IMR-90 (cell line): ENCODE measurements around the gene PAMR1. TPM values are rescaled to one million over a fixed set of nuclear protein-coding genes. Genes with fewer than 3 reads are reported as not detected.
A peak's percentile ranks its signal among the peaks of the same experiment; 100 is the strongest.

Experiments
- ATAC-seq: fragments of 200-7000 bp; cut with Tn5 transposase; 2 replicates; pipeline ENCODE4 v1.9.1; 2020; ENCODE audit warnings: low read depth, mild to moderate bottlenecking, moderate library complexity
- BruUV-seq: library from RNA; stranded (reverse); fragments of 400-500 nt; replicated peaks from 2 replicates; lab custom pipeline; 2021; lab: Mats Ljungman, UMichigan
- CTCF ChIA-PET: fragments of 300-600 bp; formaldehyde crosslinking; extraction: SDS; loops from one replicate; lab custom pipeline; 2021; ENCODE audit warnings: antibody characterized with exemption; lab: Yijun Ruan, JAX
- POLR2A ChIA-PET: fragments of 300-600 bp; sonication (Branson Sonifier 250); formaldehyde crosslinking; loops from one replicate; lab custom pipeline; 2022; ENCODE audit warnings: antibody characterized with exemption; ENCODE audit not compliant: unreplicated experiment; lab: Charles Lee
- DNase-seq: peaks from one replicate; pipeline ENCODE4 v3.0.0; 2013
- H2AFZ ChIP-seq: replicated peaks from 2 replicates; pipeline ENCODE3; 2013; ENCODE audit warnings: low read length, mild to moderate bottlenecking; ENCODE audit not compliant: poor library complexity
- H2AK5ac ChIP-seq: 2 replicates; pipeline ENCODE4 v1.6.1; 2013; ENCODE audit warnings: low read depth, low read length, inconsistent platforms
- H2AK9ac ChIP-seq: replicated peaks from 2 replicates; pipeline ENCODE3; 2013; ENCODE audit warnings: mild to moderate bottlenecking, low read depth, low read length, moderate library complexity; ENCODE audit not compliant: poor library complexity
- H2BK120ac ChIP-seq: 2 replicates; pipeline ENCODE4 v1.6.1; 2013; ENCODE audit warnings: low read depth, low read length, inconsistent platforms
- H2BK15ac ChIP-seq: 3 replicates; pipeline ENCODE4 v1.6.1; 2013; ENCODE audit warnings: low read depth, low read length, inconsistent platforms
- H2BK20ac ChIP-seq: 2 replicates; pipeline ENCODE4 v1.6.1; 2013; ENCODE audit warnings: low read depth, mild to moderate bottlenecking, inconsistent platforms, low read length, moderate library complexity
- H2BK5ac ChIP-seq: 2 replicates; pipeline ENCODE4 v1.6.1; 2013; ENCODE audit warnings: mild to moderate bottlenecking, low read depth, low read length, inconsistent platforms; ENCODE audit not compliant: poor library complexity, severe bottlenecking
- H3K14ac ChIP-seq: replicated peaks from 2 replicates; pipeline ENCODE4 v1.6.1; 2013; ENCODE audit warnings: low read depth, low read length, inconsistent platforms
- H3K18ac ChIP-seq: 2 replicates; pipeline ENCODE4 v1.6.1; 2013; ENCODE audit warnings: low read depth, low read length, control low read depth
- H3K23ac ChIP-seq: 2 replicates; pipeline ENCODE4 v1.6.1; 2013; ENCODE audit warnings: low read depth, low read length, inconsistent platforms
- H3K27ac ChIP-seq: 2 replicates; pipeline ENCODE4 v1.5.1; 2013; ENCODE audit warnings: mild to moderate bottlenecking, control low read depth, low read length; ENCODE audit not compliant: insufficient read depth
- H3K27me3 ChIP-seq: 2 replicates; pipeline ENCODE4 v1.6.1; 2013; ENCODE audit warnings: low read length; ENCODE audit not compliant: control insufficient read depth, insufficient read depth
- H3K36me3 ChIP-seq: 2 replicates; pipeline ENCODE4 v1.6.1; 2013; ENCODE audit warnings: low read length, mixed read lengths; ENCODE audit not compliant: control insufficient read depth, insufficient read depth
- H3K4ac ChIP-seq: 2 replicates; pipeline ENCODE4 v1.6.1; 2013; ENCODE audit warnings: low read depth, low read length, inconsistent platforms
- H3K4me1 ChIP-seq: 2 replicates; pipeline ENCODE4 v1.6.1; 2013; ENCODE audit warnings: low read length, mixed read lengths; ENCODE audit not compliant: control insufficient read depth, insufficient read depth
- H3K4me2 ChIP-seq: 2 replicates; pipeline ENCODE4 v1.6.1; 2013; ENCODE audit warnings: low read depth, mild to moderate bottlenecking, control low read depth, low read length, moderate library complexity
- H3K4me3 ChIP-seq: 2 replicates; pipeline ENCODE4 v1.5.1; 2013; ENCODE audit warnings: low read depth, mild to moderate bottlenecking, control low read depth, low read length, moderate library complexity; ENCODE audit not compliant: insufficient read depth
- H3K56ac ChIP-seq: 2 replicates; pipeline ENCODE4 v1.6.1; 2013; ENCODE audit warnings: low read length, inconsistent platforms; ENCODE audit not compliant: insufficient read depth; ENCODE audit errors: extremely low read depth
- H3K79me1 ChIP-seq, 2 experiments: 2 replicates each; pipeline ENCODE4 v1.6.1; 2013; ENCODE audit warnings: low read length in 2 of 2, inconsistent platforms in 1 of 2, low read depth in 1 of 2
- H3K9ac ChIP-seq: 2 replicates; pipeline ENCODE4 v1.6.1; 2013; ENCODE audit warnings: low read depth, low read length, control low read depth
- H3K9me1 ChIP-seq: 2 replicates; pipeline ENCODE4 v1.6.1; 2013; ENCODE audit warnings: low read length, inconsistent platforms; ENCODE audit not compliant: insufficient read depth
- H3K9me3 ChIP-seq: 2 replicates; pipeline ENCODE4 v1.6.1; 2013; ENCODE audit warnings: low read length; ENCODE audit not compliant: control insufficient read depth, insufficient read depth
- H4K20me1 ChIP-seq: 2 replicates; pipeline ENCODE4 v1.6.1; 2013; ENCODE audit warnings: low read length, inconsistent platforms; ENCODE audit not compliant: insufficient read depth
- H4K5ac ChIP-seq: 2 replicates; pipeline ENCODE4 v1.6.1; 2013; ENCODE audit warnings: mild to moderate bottlenecking, low read depth, low read length, control low read depth
- H4K8ac ChIP-seq, 2 experiments: 2 replicates each; pipeline ENCODE4 v1.6.1; 2013; ENCODE audit warnings: low read depth in 2 of 2, low read length in 2 of 2, control low read depth in 1 of 2, inconsistent platforms in 1 of 2
- H4K91ac ChIP-seq: 2 replicates; pipeline ENCODE4 v1.6.1; 2013; ENCODE audit warnings: low read depth, low read length, inconsistent platforms; ENCODE audit not compliant: insufficient read depth
- BHLHE40 ChIP-seq: fragments of 150-350 bp; IDR thresholded peaks from 2 replicates; pipeline ENCODE4 v1.6.1; 2016; ENCODE audit warnings: mild to moderate bottlenecking, low read depth, low read length
- CEBPB ChIP-seq: IDR thresholded peaks from 2 replicates; pipeline ENCODE4 v1.6.1; 2012; ENCODE audit warnings: low read depth, low read length, improper control_type of control experiment
- CHD1 ChIP-seq: IDR thresholded peaks from 2 replicates; pipeline ENCODE4 v1.6.1; 2012; ENCODE audit warnings: low read depth, low read length, improper control_type of control experiment
- CTCF ChIP-seq: conservative IDR thresholded peaks from 2 replicates; pipeline ENCODE4 v1.5.1; 2012; ENCODE audit warnings: mild to moderate bottlenecking, low read depth, low read length, improper control_type of control experiment
- ELK1 ChIP-seq: fragments of 150-350 bp; IDR thresholded peaks from 2 replicates; pipeline ENCODE4 v1.6.1; 2016; ENCODE audit warnings: low read depth, mild to moderate bottlenecking, low read length, moderate library complexity, borderline replicate concordance
- FOS ChIP-seq: fragments of 150-350 bp; IDR thresholded peaks from 2 replicates; pipeline ENCODE4 v1.6.1; 2016; ENCODE audit warnings: low read depth, low read length
- MAFK ChIP-seq: IDR thresholded peaks from 2 replicates; pipeline ENCODE4 v1.6.1; 2012; ENCODE audit warnings: low read depth, low read length, improper control_type of control experiment
- MAZ ChIP-seq: IDR thresholded peaks from 2 replicates; pipeline ENCODE4 v1.6.1; 2012; ENCODE audit warnings: low read depth, mild to moderate bottlenecking, low read length, improper control_type of control experiment, moderate library complexity, borderline replicate concordance
- MXI1 ChIP-seq: IDR thresholded peaks from 2 replicates; pipeline ENCODE4 v1.6.1; 2012; ENCODE audit warnings: low read depth, mild to moderate bottlenecking, low read length, moderate library complexity, borderline replicate concordance
- NFE2L2 ChIP-seq: fragments of 150-350 bp; IDR thresholded peaks from 2 replicates; pipeline ENCODE4 v1.6.1; 2016; ENCODE audit warnings: low read depth, mild to moderate bottlenecking, low read length
- POLR2A ChIP-seq: IDR thresholded peaks from 2 replicates; pipeline ENCODE4 v1.6.1; 2012; ENCODE audit warnings: mild to moderate bottlenecking, low read depth, low read length
- RAD21 ChIP-seq: IDR thresholded peaks from 2 replicates; pipeline ENCODE4 v1.6.1; 2012; ENCODE audit warnings: low read length, improper control_type of control experiment
- RCOR1 ChIP-seq: IDR thresholded peaks from 2 replicates; pipeline ENCODE4 v1.6.1; 2012; ENCODE audit warnings: mild to moderate bottlenecking, low read length, improper control_type of control experiment; ENCODE audit not compliant: insufficient replicate concordance
- RFX5 ChIP-seq: IDR thresholded peaks from 2 replicates; pipeline ENCODE4 v1.8.0; 2012; ENCODE audit warnings: low read depth, mild to moderate bottlenecking, low read length, moderate library complexity
- SMC3 ChIP-seq: fragments of 150-350 bp; IDR thresholded peaks from 2 replicates; pipeline ENCODE4 v1.6.1; 2016; ENCODE audit warnings: low read depth, mild to moderate bottlenecking, antibody characterized with exemption, low read length, moderate library complexity
- USF2 ChIP-seq: fragments of 150-350 bp; IDR thresholded peaks from 2 replicates; pipeline ENCODE4 v1.6.1; 2017; ENCODE audit warnings: mild to moderate bottlenecking, antibody characterized with exemption, low read length, low read depth
- WGBS, 2 experiments: methylation state at CpG; one replicate each; pipeline versions ENCODE4 v1.1.5 to v1.1.7; 2013; ENCODE audit warnings: missing lambda C conversion rate in 2 of 2; ENCODE audit not compliant: insufficient read length in 1 of 2; ENCODE audit errors: extremely low coverage in 2 of 2; 5-methylcytosine and 5-hydroxymethylcytosine counted together
- dilution Hi-C: fragments of 300-500 bp; cut with HindIII; formaldehyde crosslinking; loops from one replicate; pipeline ENCODE4 v1.14.3; 2018; ENCODE audit warnings: low sequenced_read_pairs; ENCODE audit not compliant: unreplicated experiment
- in situ Hi-C: fragments of 300-500 bp; cut with MboI; formaldehyde crosslinking; loops from 3 replicates; pipeline ENCODE4 v1.14.3; 2019; ENCODE audit warnings: low sequenced_read_pairs, inconsistent platforms, mixed read lengths
- intact Hi-C: fragments of 100-400 bp; cut with micrococcal nuclease; formaldehyde crosslinking; loops from 2 replicates; pipeline ENCODE4 v1.10.0; 2022
- polyA plus RNA-seq, 3 experiments: library from polyadenylated mRNA; depleted of rRNA; stranded (reverse); fragments of >200 nt; gene quantifications; 2 replicates each; pipeline ENCODE4 v1.2.3, GENCODE V29; 2012; ENCODE audit warnings: low replicate concordance in 1 of 3
- total RNA-seq: library from RNA; depleted of rRNA; stranded (reverse); fragments of >200 nt; gene quantifications from 2 replicates; pipeline ENCODE4 v1.2.3, GENCODE V29; 2012

Gene PAMR1
- total and polyA plus RNA-seq, 2 of the 4 experiments (the other 2 are of a cell fraction) = 70.7 to 80.7 TPM

GRCh38 chr11:35420371-35420770 is 105.0 kb downstream of the PAMR1 start:
- POLR2A ChIA-PET = no interaction called here
- no peak overlapping the region for H2BK120ac ChIP-seq
- no peak overlapping the region for H2BK20ac ChIP-seq
- CTCF ChIA-PET = no interaction called here
- dilution Hi-C loops (no loop called here), in situ Hi-C loops (no loop called here), intact Hi-C loops (no loop called here)
- H3K14ac ChIP-seq = no peak overlapping the region
- no peak for DNase-seq
- no peak overlapping the region for H3K4me3 ChIP-seq
- no peak for ATAC-seq
- no peak overlapping the region for H4K5ac ChIP-seq
- peak overlapping the region in 1 of 2 experiments; percentile 32; a peak in 1 of 4 replicates for H4K8ac ChIP-seq
- H3K18ac ChIP-seq = no peak overlapping the region
- no peak overlapping the region for H4K91ac ChIP-seq
- no peak overlapping the region for H3K4ac ChIP-seq
- BruUV-seq = no TSS peak
- 0 out of 4 replicates have a peak, but pooled peaks cover 0 to 1% of the 10 kb centered on the region in 2 experiments for H3K79me1 ChIP-seq
- WGBS, 2 experiments = 30% methylated on average over 9 of the region's 17 CpGs; no CpG with 5 or more reads in 1 of the 2 experiments
- no peak overlapping the region for H3K4me2 ChIP-seq
- H3K9ac ChIP-seq = no peak overlapping the region
- no peaks in the 10 kb centered on the region; the same call in 1 of the 2 replicates for H4K20me1 ChIP-seq
- peak overlapping the region; percentile 85 for H2AFZ ChIP-seq
- H2AK5ac ChIP-seq = no peak overlapping the region
- TF ChIP-seq RFX5 = no peak
- TF ChIP-seq USF2 = no peak
- TF ChIP-seq POLR2A = no peak
- no peak for TF ChIP-seq FOS
- TF ChIP-seq RCOR1 = no peak
- no peak for TF ChIP-seq MXI1
- TF ChIP-seq CEBPB = no peak
- TF ChIP-seq MAFK = no peak
- TF ChIP-seq MAZ = no peak
- TF ChIP-seq ELK1 = no peak
- TF ChIP-seq BHLHE40 = no peak
- TF ChIP-seq CTCF = no peak
- TF ChIP-seq SMC3 = no peak
- no peak for TF ChIP-seq CHD1
- TF ChIP-seq NFE2L2 = no peak
- no peak for TF ChIP-seq RAD21
- H2BK5ac ChIP-seq = no peak overlapping the region
- H2AK9ac ChIP-seq = no peak overlapping the region
- no peak overlapping the region for H2BK15ac ChIP-seq
- no peaks in the 10 kb centered on the region for H3K9me3 ChIP-seq
- H3K56ac ChIP-seq = no peak overlapping the region
- no peak overlapping the region for H3K23ac ChIP-seq
- H3K36me3 ChIP-seq = peaks cover 6% of the 10 kb centered on the region
- peaks cover 3% of the 10 kb centered on the region; the same call in 1 of the 2 replicates for H3K9me1 ChIP-seq
- H3K4me1 ChIP-seq = peaks cover 2% of the 10 kb centered on the region; the same call in 1 of the 2 replicates
- no peak overlapping the region for H3K27ac ChIP-seq
- H3K27me3 ChIP-seq = peaks cover 24% of the 10 kb centered on the region
